GM19239 (cell line): ENCODE measurements around the gene UNC119B.
A peak's percentile ranks its signal among the peaks of the same experiment; 100 is the strongest.
"Not testable (repeated sequence)": the region's sequence is repeated elsewhere in the genome, so short reads cannot be mapped to it uniquely, and the experiment has no call there.

Experiments used
- DNase-seq: peaks from one replicate; pipeline ENCODE4 v3.0.0; 2011; ENCODE audit warnings: low spot score; ENCODE audit not compliant: insufficient read length
- FAIRE-seq: peaks from 2 replicates; lab custom pipeline; 2011; peaks lifted over from hg19 to GRCh38; lab: Jason Lieb, UNC

Gene UNC119B

GRCh38 chr12:120710031-120710804, at the start of gene UNC119B:
TSS of gene UNC119B (plus strand) at chr12:120710458. CDS start at chr12:120710475, 17 bp downstream.
- FAIRE-seq (no peak), DNase-seq (peak; percentile 71)

- FAIRE-seq (no peak), DNase-seq (no peak)
These were observed 48.8 kb upstream of the UNC119B start for GRCh38 chr12:120661432-120661831.

GRCh38 chr12:120662879-120663278, 47.4 kb upstream of the UNC119B start:
- FAIRE-seq, result peak; percentile 73

GRCh38 chr12:120663741-120664140, 46.5 kb upstream of the UNC119B start:
- FAIRE-seq, result no peak
- DNase-seq, result no peak

More at GRCh38 chr12:120662879-120663278, 47.4 kb upstream of the UNC119B start:
- peak; percentile 63 for DNase-seq

GRCh38 chr12:120666571-120667390, 43.5 kb upstream of the UNC119B start:
- FAIRE-seq (no peak), DNase-seq (no peak)

- no peak for DNase-seq
- FAIRE-seq, result peak; percentile 18
These were observed 42.0 kb upstream of the UNC119B start for GRCh38 chr12:120668091-120668867.

- FAIRE-seq (peak; percentile 98), DNase-seq (no peak)
These were observed 41.1 kb upstream of the UNC119B start for GRCh38 chr12:120668868-120669840.

DNA sequence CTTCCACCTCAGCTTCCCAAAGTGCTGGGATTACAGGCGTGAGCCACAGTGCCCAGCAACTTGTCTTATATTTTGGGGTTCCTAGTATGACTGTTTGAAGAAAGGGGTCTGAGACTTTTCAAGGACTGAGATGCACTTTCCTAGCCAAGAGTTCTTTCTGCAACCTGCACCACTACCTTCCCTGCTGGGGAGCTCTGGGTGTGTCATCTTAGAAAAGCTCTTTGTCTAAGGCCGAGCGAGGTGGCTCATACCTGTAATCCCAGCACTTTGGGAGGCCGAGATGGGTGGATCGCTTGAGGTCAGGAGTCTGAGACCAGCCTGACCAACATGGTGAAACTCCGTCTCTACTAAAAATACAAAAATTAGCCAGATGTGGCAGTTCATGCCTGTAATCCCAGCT, 40.0 kb upstream of the UNC119B start:
- not testable (repeated sequence) for DNase-seq, FAIRE-seq

- DNase-seq (no peak), FAIRE-seq (peak; percentile 88)
These were observed 39.6 kb upstream of the UNC119B start for GRCh38 chr12:120670667-120671066.

GRCh38 chr12:120674097-120674636, 36.1 kb upstream of the UNC119B start:
- no peak for DNase-seq

GRCh38 chr12:120677765-120678473, 32.3 kb upstream of the UNC119B start:
- DNase-seq (no peak), FAIRE-seq (peak; percentile 94)

More at GRCh38 chr12:120674097-120674636, 36.1 kb upstream of the UNC119B start:
- FAIRE-seq, result peak; percentile 79

GRCh38 chr12:120678572-120678971, 31.7 kb upstream of the UNC119B start:
- no peak for DNase-seq

GRCh38 chr12:120680165-120680738, 30.0 kb upstream of the UNC119B start:
- DNase-seq, result no peak
- peak; percentile 91 for FAIRE-seq

More at GRCh38 chr12:120678572-120678971, 31.7 kb upstream of the UNC119B start:
- FAIRE-seq, result no peak

DNA sequence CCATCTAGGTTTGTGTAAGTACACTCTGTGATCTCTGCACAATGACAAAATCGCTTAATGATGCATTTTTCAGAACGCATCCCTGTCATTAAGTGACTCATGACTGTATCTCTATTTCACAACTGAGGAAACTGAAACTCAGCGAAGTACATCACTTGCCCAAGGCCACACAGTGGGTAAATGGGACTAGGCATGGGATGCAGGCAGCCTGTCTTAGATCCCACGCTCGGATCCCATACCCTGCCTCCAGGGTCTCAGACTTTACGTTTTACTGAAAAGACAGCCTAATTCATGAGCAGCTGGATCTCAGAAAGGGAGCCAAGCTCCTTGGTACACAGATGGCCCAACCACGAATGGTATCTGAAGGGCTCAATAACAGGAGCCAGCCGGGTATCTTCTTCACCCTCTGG, 25.7 kb upstream of the UNC119B start:
- DNase-seq (no peak), FAIRE-seq (no peak)

GRCh38 chr12:120685522-120685921, 24.7 kb upstream of the UNC119B start:
- FAIRE-seq, result no peak

GRCh38 chr12:120686151-120686689, 24.0 kb upstream of the UNC119B start:
- DNase-seq (peak; percentile 52), FAIRE-seq (no peak)

More at GRCh38 chr12:120685522-120685921, 24.7 kb upstream of the UNC119B start:
- no peak for DNase-seq
